GM18520 (cell line): ENCODE measurements around the gene CLN6.
"Not testable (repeated sequence)": the region's sequence is repeated elsewhere in the genome, so short reads cannot be mapped to it uniquely, and the experiment has no call there.

ENCODE experiments used
- ATAC-seq: cut with Tn5 transposase; IDR thresholded peaks from one replicate; pipeline ENCODE4 v1.9.1; 2021; ENCODE audit not compliant: unreplicated experiment

The CLN6 gene

DNA sequence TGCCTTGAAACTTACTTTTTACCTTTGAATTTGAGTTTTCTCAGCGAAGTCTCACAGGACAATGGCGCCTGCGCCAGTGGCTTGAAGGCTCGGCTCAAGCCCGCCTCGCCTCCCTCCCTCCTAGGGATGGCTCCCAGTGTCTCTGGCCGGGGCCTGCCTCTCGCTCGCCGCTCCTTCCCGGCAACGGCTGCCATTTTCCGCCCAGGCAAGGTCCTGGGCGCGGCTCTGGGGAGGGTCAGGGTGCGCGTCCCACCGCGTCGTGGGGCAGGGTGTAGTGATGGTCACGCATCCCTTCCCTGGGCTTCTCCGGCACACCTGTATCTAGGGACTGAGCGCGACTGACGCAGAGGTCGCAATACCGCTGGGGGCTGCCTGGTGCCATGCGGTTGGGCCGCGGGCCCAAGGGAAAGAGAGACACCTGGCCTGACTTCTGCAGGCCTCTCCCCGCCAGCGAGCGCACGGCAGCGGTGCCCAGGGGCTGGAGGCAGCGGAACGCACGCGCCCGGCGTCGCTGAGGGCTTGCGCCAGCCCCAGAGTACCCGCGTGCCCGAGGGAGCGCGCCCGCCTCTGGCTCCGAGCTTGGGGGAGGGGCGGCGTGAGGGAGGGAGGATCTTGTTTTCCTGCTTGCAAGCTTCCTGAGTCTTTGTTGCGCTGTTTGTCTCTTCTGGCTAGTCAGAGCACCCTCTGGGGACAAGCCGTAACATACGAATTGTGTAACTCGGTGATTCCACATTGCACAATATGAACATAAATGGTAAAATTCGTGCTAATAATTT is 27.3 kb upstream of the CLN6 start:
- no peak for ATAC-seq

DNA sequence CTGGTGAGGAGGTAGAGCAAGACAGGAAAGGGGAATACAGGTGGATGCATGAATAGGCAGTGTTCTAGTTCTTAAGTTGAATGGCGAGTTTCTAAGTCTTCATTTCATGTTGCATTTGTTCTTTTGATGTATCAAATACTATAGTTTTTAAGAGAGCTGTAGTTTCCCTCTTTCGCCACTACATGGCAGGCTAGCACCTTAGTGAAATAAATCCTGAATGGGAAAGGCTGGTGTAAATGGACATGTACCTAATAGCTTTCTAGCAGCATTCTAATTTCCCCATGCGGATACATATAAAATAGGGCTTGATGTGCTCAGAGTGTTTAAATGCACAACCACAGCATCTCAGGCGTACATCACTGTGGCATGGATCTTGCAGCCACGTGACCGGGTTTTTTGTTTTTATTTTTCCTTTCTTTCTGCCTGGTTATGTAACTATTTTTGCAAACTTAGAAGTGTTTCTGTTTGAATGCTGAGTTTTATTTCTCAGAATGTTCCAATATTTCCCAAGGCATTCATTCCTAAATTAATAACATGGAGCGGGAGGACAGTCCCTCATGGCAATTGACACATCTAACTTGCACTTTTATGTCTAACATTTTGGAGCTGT is 23.5 kb upstream of the CLN6 start:
- no peak for ATAC-seq

DNA sequence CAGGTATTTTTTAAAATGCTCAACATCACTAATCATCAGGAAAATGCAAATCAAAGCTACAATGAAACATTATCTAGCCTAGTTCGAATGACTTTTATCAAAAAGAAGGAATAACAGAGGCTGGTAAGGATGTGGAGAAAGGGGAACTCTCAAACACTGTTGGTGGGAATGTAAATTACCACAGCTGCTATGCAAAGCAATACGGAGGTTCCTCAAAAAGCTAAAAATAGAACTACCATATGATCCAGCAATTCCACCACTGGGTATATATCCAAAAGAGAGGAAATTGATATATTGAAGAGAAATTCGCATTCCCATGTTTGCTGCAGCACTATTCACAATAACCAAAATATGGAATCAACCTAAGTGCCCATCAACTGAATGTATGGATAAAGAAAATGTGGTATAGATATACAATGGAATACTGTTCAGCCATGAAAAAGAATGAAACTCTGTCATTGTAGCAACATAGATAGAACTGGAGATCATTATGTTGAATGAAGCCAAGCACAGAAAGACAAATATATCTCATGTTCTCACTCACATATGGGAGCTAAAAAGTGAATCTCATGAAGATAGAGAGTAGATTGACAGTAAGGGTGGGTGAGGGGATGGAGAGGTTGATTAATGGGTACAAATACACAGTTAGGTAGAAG is 19.7 kb upstream of the CLN6 start:
- no peak for ATAC-seq

DNA sequence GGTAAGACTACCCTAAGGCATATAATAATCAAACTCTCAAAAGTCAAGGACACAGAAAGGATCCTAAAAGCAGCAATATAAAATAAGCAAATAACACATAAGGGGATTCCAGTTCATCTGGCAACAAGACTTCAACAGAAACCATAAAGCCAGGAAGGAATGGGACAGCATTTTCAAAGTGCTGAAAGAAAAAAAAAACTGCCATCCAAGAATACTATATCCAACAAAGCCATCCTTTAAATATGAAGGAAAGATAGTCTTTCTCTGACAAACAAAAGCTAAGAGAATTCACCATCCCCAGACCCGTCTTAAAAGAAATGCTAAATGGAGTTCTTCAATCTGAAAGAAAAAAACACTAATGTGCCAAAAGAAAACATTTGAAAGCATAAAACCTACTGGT is 14.7 kb upstream of the CLN6 start:
- no peak for ATAC-seq

DNA sequence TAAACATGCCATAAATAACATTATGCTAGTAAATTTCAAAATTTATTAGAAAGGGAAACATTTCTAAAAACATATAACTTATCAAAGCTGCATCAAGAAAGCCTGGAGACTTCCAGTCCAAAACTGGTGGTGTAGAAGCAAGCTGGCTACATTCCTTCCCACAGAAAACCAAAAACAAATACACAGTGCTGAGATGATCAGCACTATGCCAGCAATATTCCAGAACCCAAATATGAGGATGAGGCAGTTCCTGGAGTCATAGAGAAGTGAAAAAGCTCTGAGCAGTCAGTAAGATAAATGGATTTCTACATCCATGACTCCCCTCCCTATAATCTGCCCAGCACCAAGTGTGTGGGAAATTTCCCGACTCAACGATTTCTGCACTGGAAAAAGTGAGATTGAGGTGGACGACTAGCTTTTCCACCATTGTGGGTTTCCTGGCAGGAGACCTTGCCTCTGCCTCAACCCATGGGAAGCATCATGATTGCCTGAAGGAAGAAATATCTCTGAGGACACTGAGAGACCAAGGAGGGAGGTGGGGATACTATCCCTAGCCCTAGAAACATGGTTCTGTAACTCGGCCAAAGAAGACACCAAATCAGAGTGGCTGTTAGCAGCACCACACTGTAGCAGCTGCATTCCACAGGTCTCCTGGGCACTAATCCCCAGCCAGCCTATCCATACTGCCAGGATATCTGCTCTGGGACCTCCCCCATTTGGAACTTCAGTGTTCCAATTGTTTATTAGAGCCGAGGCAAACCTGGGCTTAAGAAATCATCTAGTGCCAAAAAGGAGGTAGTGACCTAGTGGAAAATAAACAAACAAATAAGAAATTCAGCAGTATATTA is 11.8 kb upstream of the CLN6 start:
- no peak for ATAC-seq

DNA sequence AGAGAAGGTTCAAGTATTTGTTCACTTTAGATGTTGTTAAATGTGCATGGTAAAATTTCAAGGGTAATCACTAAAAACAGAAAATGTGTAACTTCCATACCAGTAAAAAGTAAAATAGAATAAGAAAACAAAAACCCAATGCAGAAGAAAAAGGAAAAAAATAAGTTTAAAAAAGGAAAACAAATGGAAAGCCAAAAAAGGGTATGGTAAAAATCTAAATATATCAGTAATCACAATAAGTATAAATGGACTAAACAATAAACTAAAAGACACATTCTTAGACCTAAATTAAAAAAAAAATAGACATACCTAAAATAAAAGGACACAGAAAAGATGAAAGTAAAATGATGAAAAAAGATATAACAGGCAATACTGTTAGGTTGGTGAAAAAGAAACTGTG is 9.5 kb upstream of the CLN6 start:
- no peak for ATAC-seq

DNA sequence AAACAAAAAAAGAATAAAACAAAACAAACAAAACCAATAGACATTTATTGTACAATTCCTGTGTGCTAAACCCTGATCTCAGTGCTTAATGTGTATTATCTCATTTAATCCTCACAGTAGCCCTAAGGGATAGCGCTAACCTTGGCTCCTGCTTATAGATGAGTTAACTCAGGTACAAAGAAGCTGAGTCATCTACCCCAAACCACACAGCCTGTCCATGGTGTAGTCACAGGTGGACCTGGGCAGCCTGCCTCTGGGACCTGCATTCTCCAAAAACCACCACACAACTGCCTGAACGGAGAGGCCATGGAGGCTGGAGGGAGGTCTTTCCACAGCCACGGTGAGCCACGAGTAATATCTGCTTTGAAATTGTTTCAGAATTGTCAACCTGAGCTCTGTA is 5.5 kb upstream of the CLN6 start:
- no peak for ATAC-seq

DNA sequence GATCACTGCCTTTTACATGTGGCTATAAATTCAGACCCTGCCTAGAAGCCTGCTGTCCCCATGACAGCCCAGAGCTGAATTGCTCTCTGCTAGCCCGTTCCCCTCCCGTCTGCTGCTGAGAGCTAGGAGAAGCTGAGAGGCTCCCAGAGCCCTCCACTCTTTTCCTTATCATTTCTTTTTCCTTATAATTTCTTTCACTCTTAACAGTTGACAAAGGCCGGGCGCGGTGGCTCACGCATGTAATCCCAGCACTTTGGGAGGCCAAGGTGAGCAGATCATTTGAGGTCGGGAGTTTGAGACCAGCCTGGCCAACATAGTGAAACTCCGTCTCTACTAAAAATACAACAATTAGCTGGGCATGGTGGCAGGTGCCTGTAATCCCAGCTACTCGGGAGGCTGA is 5.0 kb upstream of the CLN6 start:
- ATAC-seq: not testable (repeated sequence)

DNA sequence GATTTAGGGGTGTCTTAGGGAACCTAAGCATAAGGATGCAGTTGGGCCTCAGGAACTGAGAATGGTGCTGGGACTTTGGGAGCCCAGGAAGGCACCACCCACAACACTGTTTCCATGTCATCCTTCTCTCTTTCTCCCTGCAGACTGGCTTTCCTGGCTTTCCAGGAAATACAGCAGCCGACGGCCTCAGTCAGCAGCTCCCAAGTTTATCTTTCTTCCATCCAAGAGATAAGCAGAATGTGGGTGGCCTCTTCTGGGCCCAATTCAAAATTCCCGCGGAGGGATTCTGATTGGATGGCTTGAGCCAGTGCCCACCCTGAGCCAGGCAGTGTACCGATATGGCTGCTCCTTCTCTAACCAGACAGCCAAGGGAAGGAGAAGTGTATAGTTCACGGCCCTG is 4.5 kb upstream of the CLN6 start:
- no peak for ATAC-seq

DNA sequence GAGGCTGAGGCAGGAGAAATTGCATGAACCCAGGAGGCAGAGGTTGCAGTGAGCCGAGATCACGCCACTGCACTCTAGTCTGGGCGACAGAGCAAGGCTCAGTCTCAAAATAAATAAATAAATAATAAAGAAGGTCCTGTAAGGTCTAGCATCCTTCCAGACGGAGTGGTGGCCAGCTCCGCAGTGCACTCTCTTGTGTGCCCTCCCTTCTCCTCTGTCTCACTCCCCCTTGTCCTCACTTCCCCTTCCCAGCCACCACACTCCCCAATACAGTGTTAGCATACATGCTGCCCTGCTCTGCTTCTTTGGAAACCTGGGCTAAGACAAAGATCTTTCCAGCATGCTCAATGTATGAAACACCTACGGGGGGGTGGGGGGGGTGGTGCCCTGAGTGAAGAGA is 3.4 kb upstream of the CLN6 start:
- ATAC-seq: no peak

DNA sequence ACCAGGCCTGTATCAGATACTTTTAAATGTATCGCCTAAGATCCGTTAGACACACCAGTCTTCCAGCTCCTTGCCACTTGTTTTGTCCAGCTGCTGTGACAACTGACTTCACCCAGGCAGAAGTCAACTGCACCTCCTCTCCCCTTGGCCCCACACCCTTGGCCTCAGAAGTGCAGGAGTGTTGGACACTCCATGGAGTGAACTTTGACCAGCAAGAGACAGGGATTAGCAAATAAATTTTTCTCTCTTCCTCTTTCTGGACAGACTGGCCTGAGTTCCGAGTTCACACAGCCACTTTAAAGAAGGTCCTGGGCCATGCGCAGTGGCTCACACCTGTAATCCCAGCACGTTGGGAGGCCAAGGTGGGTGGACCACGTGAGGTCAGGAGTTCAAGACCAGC is 2.9 kb upstream of the CLN6 start:
- ATAC-seq: no peak

DNA sequence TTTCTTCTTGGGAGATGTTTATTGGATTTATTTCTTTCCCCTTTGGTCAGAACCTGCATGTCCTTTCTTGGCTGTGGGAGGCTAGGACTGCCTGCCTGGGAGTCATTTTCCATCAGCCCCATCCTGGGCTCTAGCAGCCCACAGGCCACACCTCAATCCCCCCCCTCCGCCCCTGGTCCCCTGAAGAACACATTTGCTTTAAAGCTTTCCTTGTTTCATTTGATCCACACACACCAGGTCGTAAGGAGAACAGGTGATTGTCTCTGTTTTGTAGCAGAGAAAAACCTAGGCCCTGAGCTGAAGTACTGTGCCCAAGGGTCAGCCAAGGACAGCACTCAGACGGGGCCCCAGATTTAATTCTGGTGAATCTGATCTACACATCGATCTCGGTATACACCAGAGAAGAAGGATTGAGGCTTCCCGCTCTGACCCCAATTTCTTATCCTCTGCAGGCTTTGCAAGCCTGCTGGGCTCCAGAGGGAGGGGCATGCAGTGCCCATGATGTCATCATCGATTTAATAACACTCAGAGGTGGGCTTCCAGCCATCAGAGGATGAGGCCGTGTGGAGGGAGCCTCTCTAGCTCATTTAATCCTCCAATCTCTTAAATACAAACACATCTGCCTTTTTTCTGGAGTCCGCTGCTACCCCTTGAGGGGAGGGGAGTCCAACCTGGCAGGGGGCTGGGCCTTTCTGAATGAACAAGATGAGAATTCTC is 1.7 kb upstream of the CLN6 start:
- no peak for ATAC-seq

DNA sequence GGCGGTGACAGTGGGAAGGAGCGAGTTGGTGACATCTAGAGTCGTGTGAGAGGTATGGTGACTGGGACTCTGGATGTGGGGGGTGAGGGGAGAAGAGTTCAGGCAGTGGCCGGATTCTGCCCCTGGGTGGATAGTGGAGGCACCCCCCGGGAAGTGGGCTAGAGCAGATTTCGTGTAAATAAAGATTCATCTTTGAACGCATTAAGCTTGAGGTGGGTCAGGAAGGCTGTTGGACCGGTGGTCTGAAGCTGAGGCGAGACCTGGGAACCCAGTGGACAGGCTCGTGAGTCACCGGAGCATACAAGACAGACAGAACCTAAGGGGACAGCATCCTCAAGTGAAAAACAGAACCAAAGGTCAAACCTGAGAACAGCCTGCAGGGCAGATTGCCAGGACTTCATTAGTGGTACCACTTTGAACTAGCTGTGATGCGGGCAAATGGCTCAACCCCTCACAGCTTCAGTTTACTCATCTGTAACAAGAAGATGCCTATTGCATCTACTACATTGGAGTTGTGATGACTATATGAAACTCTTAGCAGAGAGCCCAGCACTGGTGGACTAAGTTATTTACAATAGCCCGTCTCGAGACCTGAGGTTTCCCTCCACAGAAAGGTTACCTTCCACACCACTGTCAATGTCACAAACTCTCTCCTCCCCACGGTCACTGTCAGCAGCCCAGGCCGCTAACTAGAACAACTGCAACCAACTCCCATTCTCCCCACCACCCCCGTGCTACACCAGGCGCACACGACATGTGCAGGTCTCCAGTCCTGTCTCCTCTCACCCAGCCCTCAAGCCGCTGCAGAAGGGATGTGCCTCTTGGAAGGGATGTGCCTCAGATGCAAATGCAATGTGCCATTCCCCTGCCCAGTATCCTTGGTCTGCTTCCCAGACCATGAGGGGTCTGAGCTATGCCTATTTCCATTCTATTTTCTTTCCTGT is 901 bp upstream of the CLN6 start:
- ATAC-seq: no peak

DNA sequence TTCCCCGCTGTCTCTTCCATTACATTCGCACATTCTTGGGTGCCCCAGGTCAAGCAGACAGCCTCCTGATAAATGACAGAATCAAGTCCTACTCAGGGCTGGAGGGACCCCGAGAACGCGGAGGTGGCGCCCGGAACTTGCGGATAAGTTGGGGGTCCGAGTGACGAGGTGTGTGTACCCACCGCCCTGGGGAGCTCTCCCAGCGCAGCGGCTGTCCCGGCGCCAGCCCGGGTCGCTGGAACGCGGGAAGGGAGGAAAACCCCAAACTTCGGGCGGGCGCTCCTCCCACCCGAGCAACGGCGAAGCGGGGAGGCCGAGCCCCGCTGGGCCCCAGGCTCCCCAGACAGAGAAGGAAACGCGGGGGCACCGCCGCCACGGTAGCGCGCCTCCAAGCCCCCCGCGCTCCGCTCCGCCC is 550 bp downstream of the CLN6 start:
- ATAC-seq: no peak

DNA sequence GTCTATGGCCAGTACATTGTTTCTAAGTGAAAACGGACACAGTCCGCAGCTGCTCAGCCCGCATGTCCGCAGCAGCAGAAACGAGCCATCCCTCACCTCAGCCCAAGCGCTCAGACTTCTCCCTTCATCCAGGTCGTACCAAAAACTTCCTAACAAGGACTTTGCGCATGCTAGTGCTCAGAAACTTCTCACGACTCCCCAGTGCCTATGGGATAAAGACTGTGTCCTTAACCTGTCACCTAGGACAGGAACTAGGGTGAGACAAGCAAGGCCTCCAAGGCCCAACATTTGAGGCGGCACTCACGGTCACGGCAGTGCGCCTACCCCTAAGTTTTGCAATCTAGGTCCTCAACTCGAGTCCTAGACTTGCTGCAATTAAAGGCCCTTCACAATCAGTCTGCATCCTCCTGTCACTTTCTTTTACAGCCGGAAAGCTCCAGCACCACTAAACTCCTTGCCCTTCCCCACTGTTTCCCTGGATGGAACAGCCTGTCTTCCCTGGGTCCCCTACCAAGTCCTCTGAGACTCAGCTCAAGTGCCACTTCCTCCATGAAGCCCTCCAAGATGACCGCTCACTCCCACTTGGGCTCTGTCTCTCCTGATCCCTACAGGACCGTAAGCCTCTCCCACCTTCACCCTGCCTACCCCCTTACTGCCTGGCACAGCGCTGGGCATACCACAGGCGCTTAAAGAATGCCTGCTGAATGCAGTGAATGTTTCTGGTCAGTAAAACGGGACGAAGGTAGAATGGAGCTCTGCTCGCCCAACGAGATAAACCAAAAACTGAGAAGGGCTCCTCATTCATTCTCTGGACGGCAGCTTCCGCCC is 1.2 kb downstream of the CLN6 start:
- no peak for ATAC-seq

DNA sequence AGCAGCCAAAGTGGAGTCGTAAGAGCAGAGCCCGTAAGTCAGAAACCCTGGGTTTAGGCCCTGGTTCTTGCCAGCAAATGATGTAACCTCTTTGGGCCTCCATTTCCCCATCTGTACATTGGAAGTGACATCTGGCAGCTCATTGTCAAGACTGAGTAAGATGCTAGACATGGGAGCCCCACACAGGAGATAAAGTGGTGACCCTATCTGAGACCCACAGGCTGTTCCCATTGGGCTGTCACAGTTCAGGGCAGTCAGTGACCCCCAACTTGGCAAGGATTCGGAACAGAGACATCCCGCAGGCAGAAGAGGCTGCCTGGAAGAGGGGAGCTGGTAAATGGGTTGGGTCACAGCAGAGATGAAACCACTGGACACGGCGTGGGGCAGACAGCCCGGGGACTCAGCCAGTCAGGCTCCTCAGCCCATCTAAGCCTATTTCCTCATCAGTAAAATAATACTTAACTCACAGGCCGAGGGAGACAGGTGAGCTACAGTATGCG is 1.8 kb downstream of the CLN6 start:
- ATAC-seq: no peak

DNA sequence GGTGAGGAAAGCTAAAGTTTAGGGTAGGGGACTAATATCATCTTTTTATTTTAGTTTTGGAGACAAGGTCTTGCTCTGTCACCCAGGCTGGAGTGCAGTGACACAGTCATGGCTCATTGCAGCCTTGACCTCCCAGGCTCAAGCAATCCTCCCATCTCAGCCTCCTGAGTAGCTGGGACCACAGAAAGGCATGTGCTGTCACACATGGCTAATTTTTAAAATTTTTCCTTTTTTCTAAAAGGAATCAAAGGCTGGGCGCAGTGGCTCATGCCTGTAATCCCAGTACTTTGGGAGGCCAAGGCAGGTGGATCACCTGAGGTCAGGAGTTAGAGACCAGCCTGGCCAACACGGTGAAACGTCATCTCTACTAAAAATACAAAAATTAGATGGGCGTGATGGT is 4.1 kb downstream of the CLN6 start:
- not testable (repeated sequence) for ATAC-seq

DNA sequence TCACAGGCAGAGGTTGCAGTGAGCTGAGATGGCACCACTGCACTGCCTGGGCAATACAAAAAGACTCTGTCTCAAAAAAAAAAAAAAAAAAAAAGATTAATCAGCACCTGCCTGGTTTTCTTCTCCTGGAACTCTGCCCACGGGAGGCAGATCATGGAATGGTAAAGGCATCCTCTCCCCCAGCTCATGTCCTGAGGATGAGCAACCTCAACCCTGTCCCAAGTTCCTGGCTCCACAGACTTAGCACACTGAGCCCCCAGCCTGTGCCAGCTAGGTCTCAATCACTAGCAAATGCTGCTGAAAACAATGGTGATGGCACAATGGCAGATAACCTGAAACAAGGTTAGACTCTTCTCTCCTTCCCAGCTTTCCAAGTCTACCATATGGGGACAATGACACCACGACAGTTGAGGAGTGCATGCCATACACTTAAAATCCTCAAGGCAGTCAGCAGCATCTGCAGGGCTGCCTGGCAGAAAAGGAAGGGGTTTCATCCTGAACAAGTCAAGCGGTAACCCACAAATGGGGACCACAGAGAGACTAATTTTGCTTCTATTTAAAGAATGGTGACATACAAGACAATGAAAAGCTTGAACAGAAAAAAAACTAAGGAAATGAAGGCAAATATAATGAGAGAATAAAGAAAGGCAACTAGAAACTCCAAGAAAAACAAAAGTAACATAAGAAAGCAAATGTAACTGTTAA is 4.8 kb downstream of the CLN6 start:
- no peak for ATAC-seq
